SW480 (cell line): ENCODE results near the gene ABCF1.

Experiments
- DNase-seq: peaks from one replicate; pipeline ENCODE4 v3.0.0-alpha.2; 2016; ENCODE audit warnings: low spot score

Gene ABCF1

GRCh38 chr6:30626484-30627366 lies 55.5 kb downstream of the ABCF1 start, which contains the start of gene ATAT1:
Gene ATAT1, plus strand, starts transcription at chr6:30626874.
- peak; percentile 71 for DNase-seq

DNA sequence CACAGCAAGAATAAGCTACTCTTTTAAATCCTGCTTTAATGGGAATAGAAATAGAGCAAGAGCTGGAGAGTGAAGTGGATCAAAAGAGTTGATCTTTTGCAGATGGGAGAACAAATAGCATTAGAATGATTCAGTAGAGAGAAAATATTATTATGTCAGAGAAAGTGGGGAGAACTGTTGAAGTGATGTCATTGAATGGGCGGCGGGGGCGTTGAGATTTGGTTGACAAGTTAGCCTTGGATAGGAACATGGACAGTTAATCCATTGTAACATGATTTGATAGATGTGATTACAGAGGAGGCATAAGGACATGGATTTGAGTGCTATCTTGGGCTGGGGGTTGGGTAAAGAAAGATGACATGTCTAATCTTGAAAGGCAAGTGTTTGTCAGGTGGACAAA lies 64.6 kb downstream of the ABCF1 start:
- no peak for DNase-seq

DNA sequence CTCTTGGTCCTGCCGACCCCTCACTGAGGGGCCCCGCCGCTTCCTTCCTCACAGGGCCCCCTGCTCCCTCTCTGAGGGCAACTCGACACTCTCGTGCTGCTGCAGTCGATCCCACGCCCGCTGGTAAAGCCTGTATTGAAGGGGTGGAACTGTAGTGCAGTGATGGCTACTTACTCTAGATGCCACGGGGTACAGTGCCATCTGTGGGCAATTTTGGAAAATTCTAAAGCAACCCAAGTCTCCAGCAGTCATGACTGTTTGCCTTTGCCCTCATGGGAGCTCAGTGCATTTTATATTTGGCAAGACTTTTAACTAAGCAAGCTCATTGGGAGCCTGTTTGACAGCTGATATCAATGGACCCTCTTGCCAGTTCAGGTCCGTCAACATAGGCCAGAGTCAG lies 69.2 kb downstream of the ABCF1 start:
- DNase-seq, result no peak

DNA sequence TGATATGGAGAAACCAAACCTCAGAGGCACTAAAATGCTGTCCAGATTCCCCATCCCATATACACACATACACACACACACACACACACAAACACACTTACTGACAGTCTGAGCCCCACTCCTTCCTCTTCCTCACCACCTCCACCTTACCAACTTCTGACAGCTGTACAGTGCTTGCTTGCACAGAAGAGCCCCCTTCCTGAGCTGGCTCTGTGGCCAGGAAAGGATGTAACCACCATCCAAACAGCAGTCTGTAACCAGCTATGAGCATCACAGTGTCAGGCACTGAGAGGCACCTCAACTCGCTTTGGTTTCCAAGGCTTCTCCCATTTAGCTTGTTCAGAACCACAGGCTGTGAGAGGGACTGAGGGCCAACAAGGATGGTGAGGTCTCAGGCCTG lies 69.8 kb downstream of the ABCF1 start:
- no peak for DNase-seq
